Mesenchymal stem cell (in vitro differentiated cells and primary cell): ENCODE measurements around the gene ATP6V1G2.

Source experiments
- DNase-seq: peaks from one replicate; pipeline ENCODE4 v3.0.0-alpha.2; 2013
- H2AFZ ChIP-seq: one replicate; pipeline ENCODE4 v1.6.1; 2013; ENCODE audit warnings: low read depth, mild to moderate bottlenecking, control low read depth, inconsistent platforms, low read length, moderate library complexity
- H2AK5ac ChIP-seq: 2 replicates; pipeline ENCODE4 v1.6.1; 2013; ENCODE audit warnings: low read length, moderate library complexity, mild to moderate bottlenecking, inconsistent platforms; ENCODE audit not compliant: severe bottlenecking
- H2BK120ac ChIP-seq: one replicate; pipeline ENCODE4 v1.6.1; 2013; ENCODE audit warnings: low read depth, mild to moderate bottlenecking, inconsistent platforms, low read length, moderate library complexity
- H2BK12ac ChIP-seq, 2 experiments: one replicate each; pipeline ENCODE4 v1.6.1; 2013; ENCODE audit warnings: inconsistent platforms in 2 of 2, low read length in 2 of 2, mild to moderate bottlenecking in 2 of 2, moderate library complexity in 2 of 2, control low read depth in 1 of 2
- H2BK15ac ChIP-seq: one replicate; pipeline ENCODE4 v1.6.1; 2013; ENCODE audit warnings: mild to moderate bottlenecking, low read depth, inconsistent platforms; ENCODE audit not compliant: poor library complexity, severe bottlenecking
- H2BK5ac ChIP-seq: 2 replicates; pipeline ENCODE4 v1.6.1; 2013; ENCODE audit warnings: low read depth, mild to moderate bottlenecking, low read length, control low read depth, inconsistent platforms; ENCODE audit not compliant: poor library complexity, severe bottlenecking
- H3K14ac ChIP-seq, 2 experiments: one replicate each; pipeline ENCODE4 v1.6.1; 2013; ENCODE audit warnings: inconsistent platforms in 2 of 2, low read length in 2 of 2, control low read depth in 1 of 2, mild to moderate bottlenecking in 1 of 2, moderate library complexity in 1 of 2
- H3K18ac ChIP-seq, 2 experiments: one replicate each; pipeline ENCODE4 v1.6.1; 2013; ENCODE audit warnings: inconsistent platforms in 2 of 2, low read length in 2 of 2, control low read depth in 1 of 2, low read depth in 1 of 2, mild to moderate bottlenecking in 1 of 2
- H3K23ac ChIP-seq, 2 experiments: one replicate each; pipeline ENCODE4 v1.6.1; 2013; ENCODE audit warnings: inconsistent platforms in 2 of 2, low read length in 2 of 2, mild to moderate bottlenecking in 2 of 2, moderate library complexity in 2 of 2, control low read depth in 1 of 2
- H3K27ac ChIP-seq: 2 replicates; pipeline ENCODE4 v1.5.1; 2013; ENCODE audit warnings: mild to moderate bottlenecking, moderate library complexity, low read length, control low read depth, inconsistent platforms; ENCODE audit not compliant: poor library complexity, severe bottlenecking
- H3K27me3 ChIP-seq, 2 experiments: 2 replicates each; pipeline versions ENCODE4 v1.6.1 to v1.7.0; 2013; ENCODE audit warnings: low read length in 2 of 2, mild to moderate bottlenecking in 2 of 2, moderate library complexity in 2 of 2, control low read depth in 1 of 2, inconsistent platforms in 1 of 2; ENCODE audit not compliant: control insufficient read depth in 1 of 2, insufficient read depth in 1 of 2
- H3K36me3 ChIP-seq, 2 experiments: 2 replicates each; pipeline versions ENCODE4 v1.6.1 to v1.7.0; 2013; ENCODE audit warnings: low read length in 2 of 2, control low read depth in 1 of 2, inconsistent platforms in 1 of 2, low read depth in 1 of 2, mild to moderate bottlenecking in 1 of 2; ENCODE audit not compliant: insufficient read depth in 2 of 2, control insufficient read depth in 1 of 2
- H3K4ac ChIP-seq, 2 experiments: one replicate each; pipeline ENCODE4 v1.6.1; 2013; ENCODE audit warnings: inconsistent platforms in 2 of 2, low read length in 2 of 2, mild to moderate bottlenecking in 2 of 2, moderate library complexity in 2 of 2, control low read depth in 1 of 2, low read depth in 1 of 2
- H3K4me1 ChIP-seq: 2 replicates; pipeline ENCODE4 v1.6.1; 2013; ENCODE audit warnings: low read depth, low read length, control low read depth; ENCODE audit not compliant: control insufficient read depth, insufficient read depth
- H3K4me2 ChIP-seq: 2 replicates; pipeline ENCODE4 v1.6.1; 2013; ENCODE audit warnings: low read length, mild to moderate bottlenecking, inconsistent platforms; ENCODE audit not compliant: poor library complexity, severe bottlenecking
- H3K4me3 ChIP-seq, 2 experiments: 2 replicates each; pipeline versions ENCODE4 v1.5.1 to v1.7.0; 2013; ENCODE audit warnings: low read length in 2 of 2, mild to moderate bottlenecking in 2 of 2, control low read depth in 1 of 2, low read depth in 1 of 2; ENCODE audit not compliant: insufficient read depth in 1 of 2
- H3K79me1 ChIP-seq: replicated peaks from 2 replicates; pipeline ENCODE4 v1.6.1; 2013; ENCODE audit warnings: mild to moderate bottlenecking, control low read depth, low read length, inconsistent platforms; ENCODE audit not compliant: poor library complexity, severe bottlenecking
- H3K9ac ChIP-seq: 2 replicates; pipeline ENCODE4 v1.7.0; 2013; ENCODE audit warnings: mild to moderate bottlenecking, low read length, moderate library complexity
- H3K9me3 ChIP-seq: 2 replicates; pipeline ENCODE4 v1.7.0; 2013; ENCODE audit warnings: mild to moderate bottlenecking, low read length; ENCODE audit not compliant: control insufficient read depth
- H4K8ac ChIP-seq: one replicate; pipeline ENCODE4 v1.6.1; 2013; ENCODE audit warnings: inconsistent platforms, mild to moderate bottlenecking, low read length, moderate library complexity
- H4K91ac ChIP-seq: one replicate; pipeline ENCODE4 v1.6.1; 2013; ENCODE audit warnings: mild to moderate bottlenecking, low read length, inconsistent platforms
- WGBS: methylation state at CpG from one replicate; pipeline ENCODE4 v1.1.7; 2013; ENCODE audit warnings: mixed read lengths; 5-methylcytosine and 5-hydroxymethylcytosine counted together

Gene ATP6V1G2

GRCh38 chr6:31525932-31526591, 20.3 kb downstream of the ATP6V1G2 start:
- Histone ChIP-seq H2BK120ac (no peak overlapping the region), H3K4me3 (no peak overlapping the region), H2BK5ac (no peak overlapping the region), H3K27ac (no peak overlapping the region), H2AK5ac (no peak overlapping the region), H3K36me3 (peaks cover 18 to 34% of the 10 kb centered on the region in 2 experiments), H3K27me3 (peaks cover 0 to 3% of the 10 kb centered on the region in 2 experiments), H3K79me1 (peaks cover 7% of the 10 kb centered on the region), H3K9me3 (no peaks in the 10 kb centered on the region), H3K14ac (peak overlapping the region in 1 of 2 experiments; percentile 86), H3K4ac (no peak overlapping the region), H4K91ac (no peak overlapping the region), H3K4me1 (peaks cover 13% of the 10 kb centered on the region), H3K23ac (peak overlapping the region in 1 of 2 experiments; percentile 5), H2BK12ac (peak overlapping the region; percentile 7 to 31), H2BK15ac (no peak overlapping the region), H3K9ac (peak overlapping the region; percentile 33), H4K8ac (no peak overlapping the region), H3K4me2 (no peak overlapping the region), H2AFZ (no peak overlapping the region), H3K18ac (peak overlapping the region; percentile 42 to 89)
- 71% methylated on average over 3 of the region's 4 CpGs for WGBS
- peak; percentile 71 for DNase-seq

- 59% methylated on average over 4 of the region's 8 CpGs for WGBS
- H4K8ac ChIP-seq = no peak overlapping the region
- H3K27ac ChIP-seq = no peak overlapping the region
- no peak overlapping the region for H4K91ac ChIP-seq
- DNase-seq = no peak
- no peak overlapping the region for H3K4me2 ChIP-seq
- no peak overlapping the region for H2BK5ac ChIP-seq
- peaks cover 13 to 28% of the 10 kb centered on the region in 2 experiments for H3K36me3 ChIP-seq
- H3K14ac ChIP-seq = peak overlapping the region in 1 of 2 experiments; percentile 86
- no peak overlapping the region for H2BK15ac ChIP-seq
- no peak overlapping the region for H2BK120ac ChIP-seq
- no peak overlapping the region for H2AK5ac ChIP-seq
- H3K4me3 ChIP-seq = no peak overlapping the region
- peaks cover 0 to 3% of the 10 kb centered on the region in 2 experiments for H3K27me3 ChIP-seq
- peak overlapping the region; percentile 11 to 42 for H3K18ac ChIP-seq
- H3K9ac ChIP-seq = peak overlapping the region; percentile 33
- H3K9me3 ChIP-seq = no peaks in the 10 kb centered on the region
- peaks cover 13% of the 10 kb centered on the region for H3K4me1 ChIP-seq
- peaks cover 3% of the 10 kb centered on the region for H3K79me1 ChIP-seq
- no peak overlapping the region for H3K4ac ChIP-seq
- no peak overlapping the region for H2AFZ ChIP-seq
- no peak overlapping the region for H3K23ac ChIP-seq
- H2BK12ac ChIP-seq = no peak overlapping the region
Measured at GRCh38 chr6:31525553-31525931, 20.9 kb downstream of the ATP6V1G2 start.

DNA sequence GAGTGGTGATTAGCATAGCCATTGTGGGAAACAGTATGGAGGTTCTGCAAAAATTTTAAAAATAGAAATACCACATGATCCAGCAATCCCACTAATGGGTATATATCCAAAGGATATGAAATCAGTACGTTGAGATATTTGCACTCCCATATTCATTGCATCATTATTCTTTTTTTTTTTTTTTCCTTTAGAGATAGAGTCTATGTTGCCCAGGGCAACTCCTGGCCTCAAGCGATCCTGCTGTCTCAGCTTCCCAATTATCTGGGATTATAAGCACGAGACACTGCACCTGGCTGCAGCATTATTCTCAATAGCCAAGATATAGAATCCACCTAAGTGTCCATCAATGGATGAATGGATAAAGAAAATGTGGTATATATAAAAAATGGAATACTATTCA, 24.6 kb downstream of the ATP6V1G2 start:
- peaks cover 0 to 3% of the 10 kb centered on the region in 2 experiments for H3K27me3 ChIP-seq
- peaks cover 6% of the 10 kb centered on the region for H3K4me1 ChIP-seq
- no peak overlapping the region for H3K14ac ChIP-seq
- no peak overlapping the region for H3K4me3 ChIP-seq
- no peak overlapping the region for H2BK15ac ChIP-seq
- H2BK5ac ChIP-seq = no peak overlapping the region
- H2AK5ac ChIP-seq = no peak overlapping the region
- DNase-seq = no peak
- no peak overlapping the region for H3K23ac ChIP-seq
- 75% methylated on average over 3 of the region's 3 CpGs for WGBS
- no peak overlapping the region for H3K18ac ChIP-seq
- peaks cover 0 to 5% of the 10 kb centered on the region in 2 experiments for H3K36me3 ChIP-seq
- no peak overlapping the region for H2BK120ac ChIP-seq
- H4K91ac ChIP-seq = no peak overlapping the region
- H2BK12ac ChIP-seq = no peak overlapping the region
- H3K27ac ChIP-seq = no peak overlapping the region
- no peaks in the 10 kb centered on the region for H3K79me1 ChIP-seq
- no peak overlapping the region for H2AFZ ChIP-seq
- no peak overlapping the region for H3K4ac ChIP-seq
- H3K4me2 ChIP-seq = no peak overlapping the region
- no peak overlapping the region for H4K8ac ChIP-seq
- no peaks in the 10 kb centered on the region for H3K9me3 ChIP-seq
- H3K9ac ChIP-seq = no peak overlapping the region

DNA sequence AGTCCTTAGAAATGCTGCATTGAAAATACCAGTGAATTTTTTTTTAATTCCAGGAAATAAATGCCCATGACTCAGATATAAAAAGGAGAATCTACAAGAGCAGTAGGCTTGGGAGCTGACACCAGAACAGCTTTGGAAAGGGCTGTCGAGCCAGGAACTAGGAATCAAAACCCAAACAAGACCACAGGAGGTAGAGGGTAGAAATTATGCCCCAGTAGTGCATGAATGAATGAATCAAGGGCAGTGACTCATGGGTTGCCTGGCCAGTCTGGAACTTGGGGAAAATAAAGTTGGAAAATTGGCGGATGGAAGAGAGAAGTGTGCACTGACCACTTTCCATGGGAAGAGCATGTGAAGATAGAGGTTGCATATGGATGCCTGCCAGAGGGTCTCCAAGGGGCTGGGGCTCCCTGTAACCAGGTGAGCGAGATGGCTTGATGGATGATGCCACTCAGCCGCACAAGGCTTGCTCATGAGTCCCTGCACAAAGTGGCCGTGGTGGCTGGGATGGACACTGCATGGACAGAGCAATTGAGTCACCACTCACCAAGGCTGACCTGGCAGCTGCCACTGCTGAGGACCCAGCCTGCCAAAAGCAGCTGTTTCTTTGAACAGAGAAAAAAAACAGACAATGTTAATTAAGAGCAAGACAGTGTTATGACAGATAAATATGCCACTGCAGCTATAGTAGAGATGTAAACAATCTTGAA, 32.8 kb downstream of the ATP6V1G2 start:
- Histone ChIP-seq H3K14ac (no peak overlapping the region), H3K36me3 (peaks cover 21% of the 10 kb centered on the region in 2 experiments), H3K4ac (no peak overlapping the region), H3K79me1 (peaks cover 2% of the 10 kb centered on the region), H2BK120ac (no peak overlapping the region), H3K9ac (no peak overlapping the region), H4K8ac (no peak overlapping the region), H2BK5ac (no peak overlapping the region), H3K27me3 (no peaks in the 10 kb centered on the region), H4K91ac (peak overlapping the region; percentile 61), H3K18ac (no peak overlapping the region), H3K23ac (no peak overlapping the region), H3K9me3 (no peaks in the 10 kb centered on the region), H3K4me2 (no peak overlapping the region), H3K4me1 (peaks cover 3% of the 10 kb centered on the region), H2BK15ac (no peak overlapping the region), H3K27ac (no peak overlapping the region), H2BK12ac (peak overlapping the region in 1 of 2 experiments; percentile 7), H2AFZ (no peak overlapping the region), H2AK5ac (no peak overlapping the region), H3K4me3 (no peak overlapping the region)
- DNase-seq = no peak
- 84% methylated on average over 4 of the region's 5 CpGs for WGBS
